Upper lobe of left lung (tissue), 4 donors: Measurements from ENCODE around the gene MAP2K6.

Source experiments
- EP300 ChIP-seq, 4 donors: sonication (generic); formaldehyde crosslinking; IDR thresholded peaks; one replicate each; pipeline ENCODE4 v1.5.1; 2017; ENCODE audit warnings: antibody characterized with exemption in 4 of 4, control low read depth in 2 of 4
- POLR2A ChIP-seq, 4 donors: fragments of 450-650 bp; IDR thresholded peaks; one replicate each; pipeline ENCODE4 v1.5.1; 2016 to 2017; ENCODE audit warnings: antibody characterized with exemption in 4 of 4, mild to moderate bottlenecking in 2 of 4
- POLR2AphosphoS5 ChIP-seq, 2 donors: sonication (generic); formaldehyde crosslinking; IDR thresholded peaks; one replicate each; pipeline ENCODE4 v1.5.1; 2017; ENCODE audit warnings: antibody characterized with exemption in 2 of 2
- TF ChIP-seq, protein P1 (sequence below), 6 experiments: fragments of 450-650 bp in 4 of 6; fragments of 200-600 bp in 2 of 6; sonication (generic) in 2 of 6; IDR thresholded peaks; one replicate each; pipeline ENCODE4 v1.5.1; 2016 to 2019; ENCODE audit warnings: antibody characterized with exemption in 6 of 6

DNA sequence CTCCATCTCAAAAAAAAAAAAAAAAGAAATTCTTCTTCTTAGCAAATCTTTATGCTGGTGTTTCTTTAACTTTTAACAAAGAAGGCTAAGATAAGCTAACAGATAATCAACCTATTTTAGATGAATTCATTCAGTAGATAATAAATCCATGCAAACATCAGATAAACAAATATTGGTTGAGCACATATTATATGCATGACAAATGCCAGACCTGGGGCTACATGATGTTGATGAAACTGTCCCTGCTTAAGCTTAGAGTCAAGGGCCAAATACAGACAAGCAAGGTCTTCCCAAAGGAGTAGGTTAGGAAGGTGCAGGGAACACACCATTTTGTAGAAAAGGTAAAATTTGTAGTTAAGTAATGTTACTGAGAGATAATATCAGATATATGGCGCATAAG is 6.7 kb upstream of the MAP2K6 start:
- TF ChIP-seq, protein P1, sequence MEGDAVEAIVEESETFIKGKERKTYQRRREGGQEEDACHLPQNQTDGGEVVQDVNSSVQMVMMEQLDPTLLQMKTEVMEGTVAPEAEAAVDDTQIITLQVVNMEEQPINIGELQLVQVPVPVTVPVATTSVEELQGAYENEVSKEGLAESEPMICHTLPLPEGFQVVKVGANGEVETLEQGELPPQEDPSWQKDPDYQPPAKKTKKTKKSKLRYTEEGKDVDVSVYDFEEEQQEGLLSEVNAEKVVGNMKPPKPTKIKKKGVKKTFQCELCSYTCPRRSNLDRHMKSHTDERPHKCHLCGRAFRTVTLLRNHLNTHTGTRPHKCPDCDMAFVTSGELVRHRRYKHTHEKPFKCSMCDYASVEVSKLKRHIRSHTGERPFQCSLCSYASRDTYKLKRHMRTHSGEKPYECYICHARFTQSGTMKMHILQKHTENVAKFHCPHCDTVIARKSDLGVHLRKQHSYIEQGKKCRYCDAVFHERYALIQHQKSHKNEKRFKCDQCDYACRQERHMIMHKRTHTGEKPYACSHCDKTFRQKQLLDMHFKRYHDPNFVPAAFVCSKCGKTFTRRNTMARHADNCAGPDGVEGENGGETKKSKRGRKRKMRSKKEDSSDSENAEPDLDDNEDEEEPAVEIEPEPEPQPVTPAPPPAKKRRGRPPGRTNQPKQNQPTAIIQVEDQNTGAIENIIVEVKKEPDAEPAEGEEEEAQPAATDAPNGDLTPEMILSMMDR (IDR thresholded peaks at IDR 0.05) = no peak
- TF ChIP-seq POLR2A (IDR thresholded peaks at IDR 0.05) = no peak
- no peak for TF ChIP-seq POLR2AphosphoS5 (IDR thresholded peaks at IDR 0.05)
- no peak for TF ChIP-seq EP300 (IDR thresholded peaks at IDR 0.05)
